Stimulated activated effector memory CD8-positive, alpha-beta T cell treated with anti-CD3 and anti-CD28 coated beads, Interleukin-12 subunit alpha, Interleukin-12 subunit beta, amount 100 ng/mL, for 72 hours (primary cell): Measurements from ENCODE around the gene CXCL12.

Source experiments
- ATAC-seq: fragments of 150-1000 bp; cut with Tn5 transposase; 2 replicates; pipeline ENCODE4 v1.10.0; 2021
- DNase-seq, 2 donors: peaks; one replicate each; pipeline ENCODE4 v3.0.0; 2021 to 2022; ENCODE audit warnings: low spot score in 2 of 2
- H3K27ac Mint-ChIP-seq: one replicate; pipeline ENCODE4 v1.8.0; 2022; ENCODE audit warnings: mild to moderate bottlenecking, mixed read lengths
- H3K36me3 Mint-ChIP-seq: one replicate; pipeline ENCODE4 v1.8.0; 2022; ENCODE audit warnings: mild to moderate bottlenecking, mixed read lengths
- H3K4me1 Mint-ChIP-seq: one replicate; pipeline ENCODE4 v1.8.0; 2022; ENCODE audit warnings: mixed read lengths
- H3K4me3 Mint-ChIP-seq: one replicate; pipeline ENCODE4 v1.8.0; 2022; ENCODE audit warnings: mild to moderate bottlenecking, mixed read lengths
- H3K9me3 Mint-ChIP-seq: one replicate; pipeline ENCODE4 v1.8.0; 2022; ENCODE audit warnings: mixed read lengths

Gene CXCL12

DNA sequence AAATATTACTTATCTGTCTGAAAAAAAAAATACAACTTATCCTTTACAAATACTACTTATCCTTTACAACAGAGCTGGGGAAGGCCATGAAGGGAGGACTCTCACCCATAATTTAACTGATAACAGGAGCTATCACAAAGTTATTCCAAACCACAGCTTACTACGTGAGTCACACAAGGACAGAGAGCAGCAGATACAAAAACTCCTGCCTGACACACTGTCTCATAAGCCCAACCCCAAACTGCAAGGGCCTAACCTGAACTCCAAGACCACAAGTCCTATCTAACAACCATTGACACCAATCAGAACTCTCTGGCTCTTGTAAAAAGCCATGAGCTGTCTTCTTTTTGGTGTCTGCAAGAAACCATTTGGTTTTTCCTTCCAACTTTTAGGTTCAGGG lies 28.5 kb upstream of the CXCL12 start:
- Mint-ChIP-seq H3K36me3 (no peaks in the 10 kb centered on the region), H3K9me3 (no peaks in the 10 kb centered on the region), H3K4me3 (no peak overlapping the region), H3K4me1 (no peaks in the 10 kb centered on the region), H3K27ac (no peak overlapping the region)
- ATAC-seq = no peak
- no peak for DNase-seq

DNA sequence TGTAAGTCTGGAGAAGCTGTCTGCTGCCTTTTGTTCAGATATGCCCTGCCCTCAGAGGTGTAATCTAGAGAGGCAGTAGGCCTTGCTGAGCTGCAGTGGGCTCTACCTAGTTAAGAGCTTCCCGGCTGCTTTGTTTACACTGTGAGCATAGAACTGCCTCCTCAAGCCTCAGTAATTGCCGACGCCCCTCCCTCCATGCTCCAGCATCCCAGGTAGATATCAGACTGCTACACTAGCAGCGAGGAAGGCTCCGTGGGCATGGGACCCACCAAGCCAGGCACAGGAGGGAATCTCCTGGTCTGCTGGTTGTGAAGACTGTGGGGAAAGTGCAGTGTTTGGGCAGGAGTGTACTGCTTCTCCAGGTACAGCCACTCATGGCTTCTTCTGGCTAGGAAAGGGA lies 26.4 kb upstream of the CXCL12 start:
- no peaks in the 10 kb centered on the region for H3K36me3 Mint-ChIP-seq
- H3K4me1 Mint-ChIP-seq = no peaks in the 10 kb centered on the region
- DNase-seq = no peak
- ATAC-seq = no peak
- no peak overlapping the region for H3K27ac Mint-ChIP-seq
- H3K9me3 Mint-ChIP-seq = no peaks in the 10 kb centered on the region
- no peak overlapping the region for H3K4me3 Mint-ChIP-seq

DNA sequence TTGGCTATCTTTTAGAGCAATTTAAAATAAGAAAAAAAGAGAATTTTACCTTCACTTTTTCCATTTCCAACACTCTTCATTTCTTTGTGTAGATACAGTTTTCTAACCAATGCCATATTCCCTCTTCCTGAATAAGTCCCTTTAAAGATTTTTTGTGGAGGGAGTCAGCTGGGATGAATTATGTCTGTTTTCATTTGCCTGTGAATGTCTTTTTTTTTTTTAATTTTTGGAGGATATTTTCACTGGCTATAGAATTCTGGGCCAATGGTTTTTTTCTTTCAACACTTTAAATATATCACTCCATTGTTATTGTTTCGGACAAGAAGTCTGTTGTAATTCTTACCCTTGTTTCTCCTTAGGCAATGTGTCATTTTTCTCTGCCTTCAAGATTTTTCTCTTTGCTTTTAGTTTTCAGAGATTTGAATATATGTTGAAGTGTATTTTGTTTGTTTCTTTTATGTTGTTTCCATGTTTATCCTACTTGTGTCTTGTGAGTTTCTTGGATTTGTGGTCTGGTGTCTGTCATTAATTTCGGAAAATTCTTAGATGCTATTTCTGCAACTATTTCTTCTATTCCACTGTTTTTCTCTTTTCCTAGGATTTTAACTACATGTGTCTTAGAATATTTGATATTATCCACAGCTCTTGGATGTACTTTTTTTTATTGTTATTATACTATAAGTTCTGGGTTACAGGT lies 20.0 kb upstream of the CXCL12 start:
- DNase-seq (no peak), ATAC-seq (no peak)
- H3K4me1 Mint-ChIP-seq = peaks cover 6% of the 10 kb centered on the region
- H3K27ac Mint-ChIP-seq = no peak overlapping the region
- no peak overlapping the region for H3K4me3 Mint-ChIP-seq
- no peaks in the 10 kb centered on the region for H3K9me3 Mint-ChIP-seq
- H3K36me3 Mint-ChIP-seq = no peaks in the 10 kb centered on the region

DNA sequence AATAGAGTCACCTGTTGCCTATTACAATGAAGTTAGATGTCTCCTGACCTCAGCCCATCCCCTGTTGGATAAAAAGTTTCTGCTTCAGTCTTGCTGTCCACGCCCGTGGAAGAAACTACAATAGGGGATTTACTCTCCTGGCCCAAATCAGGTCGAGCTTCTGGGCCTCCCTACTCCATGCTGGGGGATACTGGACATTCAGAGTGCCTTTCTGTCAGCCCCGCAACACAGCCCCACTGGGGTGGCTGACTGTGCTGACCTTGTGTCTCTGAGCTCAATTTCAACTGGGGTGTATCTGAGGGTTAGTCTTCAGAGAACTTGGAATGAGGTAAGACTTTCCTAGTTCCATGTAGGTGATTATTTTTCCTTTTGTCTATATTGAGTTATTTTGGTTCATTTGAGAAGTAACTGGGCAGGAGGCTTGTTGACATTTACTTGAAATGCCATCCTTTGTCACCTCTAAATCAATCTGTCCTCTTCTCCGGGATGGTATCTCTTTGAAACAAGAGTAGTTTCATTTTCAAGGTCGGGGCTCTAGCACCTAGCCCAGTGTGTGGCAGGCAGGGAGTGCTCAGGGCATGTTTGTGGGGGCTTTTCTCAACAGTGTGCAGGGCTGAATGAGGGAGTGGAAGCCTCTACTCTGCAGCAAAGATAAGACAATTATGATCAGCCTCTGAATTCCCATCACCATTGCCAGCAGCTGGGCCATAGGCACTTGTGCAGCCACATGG lies 17.7 kb upstream of the CXCL12 start:
- Mint-ChIP-seq H3K27ac (no peak overlapping the region), H3K4me3 (no peak overlapping the region), H3K36me3 (no peaks in the 10 kb centered on the region), H3K4me1 (peaks cover 6% of the 10 kb centered on the region), H3K9me3 (no peaks in the 10 kb centered on the region)
- DNase-seq (no peak), ATAC-seq (no peak)

DNA sequence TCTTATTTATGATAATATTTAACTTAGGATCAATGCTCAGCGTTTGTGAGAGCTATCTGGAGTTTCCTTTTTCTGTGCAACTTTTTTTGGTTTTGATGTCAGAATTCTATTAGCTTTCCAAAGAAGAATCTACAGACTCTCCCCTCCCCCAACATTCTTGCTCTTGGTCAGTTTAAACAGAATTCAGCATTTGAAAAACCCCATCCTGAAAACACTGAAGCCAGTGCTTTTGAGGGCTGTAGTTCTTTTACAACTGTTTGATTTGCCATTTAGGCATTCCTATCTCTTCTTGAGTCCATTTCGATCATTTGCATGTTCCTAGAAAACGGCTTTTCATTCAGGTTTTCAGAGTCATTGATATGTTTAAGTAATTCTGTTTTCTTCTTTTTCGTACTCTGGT lies 15.6 kb upstream of the CXCL12 start:
- Mint-ChIP-seq H3K36me3 (no peaks in the 10 kb centered on the region), H3K4me1 (peaks cover 6% of the 10 kb centered on the region), H3K9me3 (no peaks in the 10 kb centered on the region), H3K27ac (no peak overlapping the region), H3K4me3 (no peak overlapping the region)
- ATAC-seq (no peak), DNase-seq (no peak)

DNA sequence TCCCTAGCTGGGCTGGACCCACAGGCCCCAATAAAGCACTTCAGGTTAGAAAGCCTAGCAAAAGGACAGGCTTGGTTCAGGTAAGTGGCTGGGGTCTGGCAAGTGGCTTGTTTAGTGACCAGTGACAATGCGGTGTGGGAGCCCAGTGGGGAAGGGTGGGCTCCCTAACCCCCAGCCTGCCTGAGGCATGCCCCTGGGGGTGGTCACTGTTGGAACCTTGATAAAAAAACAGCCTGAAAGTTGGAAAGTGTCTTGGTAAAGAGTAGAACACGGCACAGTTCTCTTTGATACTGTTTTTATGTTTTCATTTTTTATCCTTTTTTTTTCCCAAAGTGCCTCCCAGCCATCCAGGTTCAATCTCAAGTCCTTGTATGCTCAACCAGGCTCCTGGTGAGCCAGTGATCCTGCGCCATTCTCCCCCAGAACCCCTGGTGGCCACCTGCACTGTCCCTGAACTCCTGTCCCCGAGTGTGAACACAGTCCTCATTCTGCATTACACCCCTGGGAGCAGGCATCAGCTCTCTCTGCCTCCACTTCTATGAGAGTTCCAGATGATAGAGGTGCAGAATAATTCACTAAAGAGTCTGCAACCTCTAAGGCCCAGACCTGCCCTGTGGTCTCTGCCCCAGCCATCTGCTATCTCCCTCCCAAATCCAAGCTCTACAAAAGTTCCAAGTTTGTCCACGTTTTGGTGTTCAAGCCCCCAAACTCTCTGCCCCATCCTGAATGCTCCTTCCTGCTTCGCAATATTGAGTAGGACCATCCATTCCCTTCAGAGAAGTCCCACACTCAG lies 15.0 kb upstream of the CXCL12 start:
- DNase-seq = no peak
- no peaks in the 10 kb centered on the region for H3K36me3 Mint-ChIP-seq
- ATAC-seq = peak; percentile 24
- H3K9me3 Mint-ChIP-seq = no peaks in the 10 kb centered on the region
- no peak overlapping the region for H3K27ac Mint-ChIP-seq
- H3K4me1 Mint-ChIP-seq = peaks cover 6% of the 10 kb centered on the region
- H3K4me3 Mint-ChIP-seq = no peak overlapping the region

DNA sequence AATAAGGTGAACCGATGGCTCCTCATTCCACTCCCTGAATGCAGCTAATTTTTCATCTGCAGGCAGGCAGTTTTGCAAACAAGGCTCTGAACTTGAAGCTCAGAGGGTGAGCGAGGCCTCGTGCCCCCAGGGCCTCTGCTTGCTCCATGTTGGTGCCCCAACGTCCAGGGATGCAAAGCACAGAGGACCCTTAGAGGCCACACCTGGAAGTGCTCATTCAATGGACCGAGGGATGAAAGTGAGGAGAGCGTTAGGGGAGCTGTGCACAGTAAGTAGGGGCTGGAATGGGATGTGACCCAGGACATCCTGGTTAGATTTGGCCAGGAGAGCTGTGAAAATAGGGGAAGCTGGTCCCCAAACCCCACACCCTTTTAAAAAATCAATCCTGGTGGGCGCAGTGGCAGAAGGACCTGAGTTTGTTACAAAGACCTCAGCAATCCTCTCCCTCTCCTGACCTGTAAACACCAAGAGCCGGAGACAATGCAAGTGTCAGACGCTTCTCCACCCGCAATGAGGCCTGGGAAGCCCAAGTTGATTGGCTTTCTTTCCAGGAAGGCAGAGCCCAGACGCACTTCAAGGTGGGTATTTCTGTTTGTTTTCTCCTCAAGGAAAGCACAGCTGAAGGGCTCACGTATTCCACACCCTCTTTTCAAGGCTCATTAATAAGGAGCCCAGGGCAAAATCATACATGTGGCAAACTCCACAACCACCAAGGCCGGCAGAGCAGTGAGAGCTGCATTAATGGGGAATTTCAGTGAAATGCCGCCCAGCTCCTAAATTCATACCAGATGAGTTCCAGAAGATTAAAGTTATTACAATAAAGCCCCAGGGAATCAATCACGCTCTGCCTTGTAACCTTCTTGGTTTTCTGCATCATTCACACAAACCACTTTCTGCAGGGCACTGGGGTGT lies 14.1 kb upstream of the CXCL12 start:
- Mint-ChIP-seq H3K36me3 (no peaks in the 10 kb centered on the region), H3K9me3 (no peaks in the 10 kb centered on the region), H3K27ac (no peak overlapping the region), H3K4me1 (peaks cover 6% of the 10 kb centered on the region), H3K4me3 (no peak overlapping the region)
- ATAC-seq (no peak), DNase-seq (no peak)

DNA sequence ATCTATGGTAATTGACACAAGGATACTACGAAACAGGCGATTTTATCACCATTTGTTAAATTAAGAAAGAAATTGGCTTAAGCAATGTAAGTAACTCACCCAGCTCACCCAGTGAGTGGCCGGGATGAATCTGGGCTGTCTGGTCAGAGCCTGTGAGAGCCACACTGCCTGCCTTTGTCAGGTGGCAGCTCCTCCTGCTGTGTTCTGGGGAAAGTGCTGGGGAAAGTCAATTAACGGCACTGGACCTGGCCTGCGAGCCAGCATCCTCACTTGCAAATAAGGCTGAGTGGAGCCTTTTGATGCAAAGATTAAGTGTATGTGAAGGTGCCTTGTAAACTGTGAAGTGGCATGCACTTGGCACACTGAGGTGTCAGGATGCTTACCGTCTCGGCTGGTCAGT lies 13.4 kb upstream of the CXCL12 start:
- no peak overlapping the region for H3K4me3 Mint-ChIP-seq
- no peak overlapping the region for H3K27ac Mint-ChIP-seq
- ATAC-seq = no peak
- peaks cover 6% of the 10 kb centered on the region for H3K4me1 Mint-ChIP-seq
- H3K36me3 Mint-ChIP-seq = no peaks in the 10 kb centered on the region
- no peak for DNase-seq
- H3K9me3 Mint-ChIP-seq = no peaks in the 10 kb centered on the region

DNA sequence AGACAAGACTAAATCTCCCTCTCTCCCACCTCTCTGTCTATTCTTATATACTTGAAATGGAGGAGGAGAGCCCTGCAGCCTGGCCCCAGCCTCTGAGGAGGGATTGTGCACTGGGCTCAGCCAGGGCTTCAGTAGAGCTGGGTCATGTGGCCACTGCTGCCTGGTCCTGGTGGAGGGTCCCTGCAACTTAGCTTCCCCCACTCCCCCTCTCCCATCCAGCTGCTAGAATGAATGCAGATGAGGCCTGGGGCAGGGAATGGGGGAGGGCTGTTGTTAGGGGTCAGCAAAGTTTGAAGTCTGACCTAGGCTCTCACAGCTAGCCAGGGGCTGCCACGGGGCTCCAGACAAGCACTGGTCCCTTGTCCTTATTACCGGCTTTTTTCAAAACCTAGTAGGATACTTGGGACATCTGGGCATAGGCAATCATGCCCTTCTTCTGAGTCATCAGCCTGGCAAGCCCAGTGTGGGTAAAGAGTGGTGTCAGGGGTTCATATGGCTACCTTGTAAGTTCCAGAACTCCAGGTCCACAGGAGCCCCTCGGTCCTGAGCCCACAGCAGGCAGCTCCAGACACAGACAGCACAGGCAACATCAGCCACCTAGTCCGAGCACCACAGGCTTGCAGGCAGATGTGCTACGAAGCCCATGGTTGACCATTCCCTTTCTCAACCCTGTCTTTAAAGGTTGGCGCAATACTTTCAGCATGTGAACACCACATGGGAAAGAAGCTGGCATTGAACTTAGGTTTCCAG lies 12.8 kb upstream of the CXCL12 start:
- ATAC-seq (no peak), DNase-seq (no peak)
- Mint-ChIP-seq H3K36me3 (no peaks in the 10 kb centered on the region), H3K27ac (no peak overlapping the region), H3K9me3 (no peaks in the 10 kb centered on the region), H3K4me1 (peaks cover 3% of the 10 kb centered on the region), H3K4me3 (no peak overlapping the region)

DNA sequence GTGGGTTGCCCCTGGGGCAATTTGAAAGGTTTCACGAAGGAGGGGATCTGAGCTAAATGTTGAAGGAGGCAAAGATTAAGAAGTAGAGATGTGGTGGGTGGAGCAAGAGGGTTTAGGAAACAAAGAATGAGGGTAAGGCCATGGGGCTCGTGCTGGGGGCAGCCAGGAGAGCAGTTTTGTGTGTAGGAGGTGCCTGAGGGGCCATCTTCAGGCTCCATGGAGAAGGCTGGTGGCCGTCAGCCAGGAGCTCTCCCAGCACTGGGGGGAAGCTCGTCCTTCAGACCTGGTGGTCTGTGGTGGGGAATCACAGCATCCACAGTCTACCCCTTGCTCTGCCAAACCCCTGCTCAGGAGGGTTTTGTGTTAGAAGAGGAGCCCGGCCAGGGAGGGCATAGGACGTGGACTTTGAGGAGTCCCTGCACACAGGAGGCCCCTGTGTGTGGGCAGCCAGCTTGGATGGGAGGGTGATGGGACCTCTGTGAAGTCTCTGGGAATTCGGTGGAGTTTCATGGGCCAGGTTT lies 11.8 kb upstream of the CXCL12 start:
- Mint-ChIP-seq H3K36me3 (no peaks in the 10 kb centered on the region), H3K27ac (no peak overlapping the region), H3K4me1 (no peaks in the 10 kb centered on the region), H3K4me3 (no peak overlapping the region), H3K9me3 (no peaks in the 10 kb centered on the region)
- no peak for DNase-seq
- ATAC-seq = no peak

DNA sequence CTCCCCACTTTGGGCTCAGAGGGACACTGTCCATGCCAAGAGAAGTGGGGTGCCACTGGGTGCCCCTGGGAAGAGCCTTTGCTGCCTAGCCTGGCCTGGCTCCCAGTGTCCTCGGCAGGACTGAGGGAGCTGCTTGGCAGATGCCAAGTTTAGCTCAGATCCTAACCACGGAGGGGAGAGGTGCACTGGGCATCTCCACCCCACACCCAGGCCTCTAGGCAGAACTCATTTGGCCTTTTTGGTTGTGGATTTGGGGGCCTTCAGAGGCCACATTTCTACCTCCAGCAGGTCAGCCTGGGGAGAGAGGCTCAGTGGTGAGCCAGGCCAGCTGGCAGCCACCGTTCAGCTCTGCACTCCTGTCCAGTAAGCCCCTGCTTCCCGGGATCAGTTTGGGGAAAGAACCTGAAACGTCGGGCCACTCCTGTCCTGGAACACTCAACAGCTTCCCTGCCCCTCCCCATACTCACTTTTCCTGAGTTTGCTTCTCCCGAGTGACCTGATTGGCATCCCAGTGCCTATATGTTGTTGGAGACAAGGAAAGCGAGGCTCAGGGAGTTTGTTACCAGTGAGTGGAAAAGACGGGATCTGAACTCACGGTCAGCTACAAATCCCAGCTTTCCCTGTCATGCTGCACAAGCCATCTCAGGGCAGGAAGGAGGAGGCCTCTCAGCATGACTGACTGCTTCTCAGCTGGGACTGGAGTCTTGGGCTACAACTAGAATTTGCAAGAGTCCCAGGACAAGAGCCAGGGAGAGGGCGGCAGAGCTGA lies 11.2 kb upstream of the CXCL12 start:
- ATAC-seq = no peak
- no peak overlapping the region for H3K27ac Mint-ChIP-seq

DNA sequence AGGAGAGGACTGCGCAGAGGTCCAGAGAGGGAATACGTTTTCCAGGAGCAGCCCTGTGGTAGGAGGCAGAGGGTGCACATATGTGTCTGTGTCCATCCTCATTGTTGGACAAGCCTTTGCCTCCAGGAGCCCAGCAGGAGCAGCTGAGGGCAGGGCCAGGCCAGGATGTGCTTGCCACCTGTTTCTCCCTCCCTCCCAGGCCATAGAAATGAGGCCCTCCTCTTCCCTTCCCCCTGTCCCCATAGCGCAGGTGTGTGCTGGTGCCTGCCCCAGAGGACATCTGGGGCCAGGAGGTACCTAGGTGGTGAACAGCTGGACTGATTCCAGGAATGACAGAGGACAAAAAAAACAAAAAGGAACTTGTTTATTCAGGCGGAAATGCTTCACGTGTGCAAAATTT lies 10.5 kb upstream of the CXCL12 start:
- Mint-ChIP-seq H3K4me1 (no peaks in the 10 kb centered on the region), H3K9me3 (no peaks in the 10 kb centered on the region), H3K36me3 (no peaks in the 10 kb centered on the region), H3K27ac (no peak overlapping the region), H3K4me3 (no peak overlapping the region)
- DNase-seq (no peak), ATAC-seq (no peak)

More for the DNA sequence above, 11.2 kb upstream of the CXCL12 start:
- Mint-ChIP-seq H3K4me1 (no peaks in the 10 kb centered on the region), H3K36me3 (no peaks in the 10 kb centered on the region), H3K9me3 (no peaks in the 10 kb centered on the region), H3K4me3 (no peak overlapping the region)
- DNase-seq = no peak

DNA sequence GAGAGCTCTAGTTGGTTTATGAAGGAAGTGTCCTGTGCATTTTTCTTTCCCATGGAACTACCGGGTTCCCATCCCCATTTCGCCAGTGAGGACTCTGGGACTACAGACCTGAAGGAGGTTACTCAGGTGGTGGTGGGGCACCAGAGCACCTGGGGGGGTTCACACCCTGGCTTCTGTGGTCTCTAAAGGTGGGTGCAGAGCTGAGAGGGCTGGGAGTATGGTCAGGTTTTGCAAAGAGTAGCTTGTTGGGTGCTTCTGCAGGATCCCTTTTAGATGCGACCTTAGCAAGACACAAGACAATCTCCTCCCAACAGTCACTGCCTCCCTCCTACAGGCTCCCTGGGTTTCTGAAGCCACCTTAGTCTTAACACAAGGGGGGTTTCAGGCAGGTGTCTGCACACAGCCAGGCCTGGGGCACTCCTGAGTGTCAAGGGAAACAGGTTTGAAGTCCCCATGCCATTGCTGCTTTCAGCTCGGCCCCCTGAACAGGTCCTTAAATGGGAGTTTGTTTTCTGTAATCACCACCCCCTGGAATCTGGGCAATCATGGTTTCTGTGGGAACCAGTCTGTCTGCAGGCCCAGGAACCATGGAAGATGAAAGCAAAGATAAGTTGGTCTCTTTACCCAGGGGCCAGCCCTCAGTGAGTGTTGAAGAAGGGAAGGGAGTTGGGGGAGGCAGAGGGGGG lies 9.9 kb upstream of the CXCL12 start:
- no peaks in the 10 kb centered on the region for H3K9me3 Mint-ChIP-seq
- no peaks in the 10 kb centered on the region for H3K4me1 Mint-ChIP-seq
- no peak overlapping the region for H3K27ac Mint-ChIP-seq
- no peaks in the 10 kb centered on the region for H3K36me3 Mint-ChIP-seq
- no peak for ATAC-seq
- no peak overlapping the region for H3K4me3 Mint-ChIP-seq
- DNase-seq = no peak
